ENCODE measurements around the gene SLC8A1. TPM values are rescaled to one million over a fixed set of nuclear protein-coding genes. Genes with fewer than 3 reads are reported as not detected.

The SLC8A1 gene
- total RNA-seq, 1 donor from 2014 or later: 9.6 TPM

DNA sequence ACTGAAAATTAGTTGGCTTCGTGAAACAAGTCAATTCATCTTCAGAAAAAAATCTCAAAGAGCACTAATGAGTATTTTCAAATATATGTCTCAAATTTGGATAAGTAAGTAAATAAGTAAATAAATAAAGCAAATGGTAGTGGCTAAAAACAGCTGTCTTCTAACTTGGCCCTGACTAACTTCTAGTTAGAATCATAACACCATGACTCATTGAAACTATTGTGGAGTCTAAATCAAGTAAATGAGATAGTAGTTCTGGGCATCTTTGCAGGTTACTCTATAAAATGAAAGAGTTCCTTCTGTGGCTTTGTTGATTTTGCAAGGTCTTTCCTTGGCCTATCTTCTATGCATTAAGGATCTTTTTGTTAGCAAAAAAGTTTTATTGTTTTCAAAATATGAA is 110.7 kb downstream of the SLC8A1 start:
- Mint-ChIP-seq H3K36me3 (no peaks in the 10 kb centered on the region), H3K4me1 (peaks cover 3% of the 10 kb centered on the region), H3K27ac (no peak overlapping the region), H3K9me3 (no peaks in the 10 kb centered on the region), H3K27me3 (ENCODE audit: insufficient read depth, low read depth) (no peaks in the 10 kb centered on the region), H3K4me3 (no peak overlapping the region)
- no peak for DNase-seq (ENCODE audit: low spot score)
- H3K4me2 ChIP-seq: no peak overlapping the region
- H2AFZ ChIP-seq (replicated peaks): no peak overlapping the region
- no peak overlapping the region for H3K4me3 ChIP-seq
- TF ChIP-seq, protein P1, sequence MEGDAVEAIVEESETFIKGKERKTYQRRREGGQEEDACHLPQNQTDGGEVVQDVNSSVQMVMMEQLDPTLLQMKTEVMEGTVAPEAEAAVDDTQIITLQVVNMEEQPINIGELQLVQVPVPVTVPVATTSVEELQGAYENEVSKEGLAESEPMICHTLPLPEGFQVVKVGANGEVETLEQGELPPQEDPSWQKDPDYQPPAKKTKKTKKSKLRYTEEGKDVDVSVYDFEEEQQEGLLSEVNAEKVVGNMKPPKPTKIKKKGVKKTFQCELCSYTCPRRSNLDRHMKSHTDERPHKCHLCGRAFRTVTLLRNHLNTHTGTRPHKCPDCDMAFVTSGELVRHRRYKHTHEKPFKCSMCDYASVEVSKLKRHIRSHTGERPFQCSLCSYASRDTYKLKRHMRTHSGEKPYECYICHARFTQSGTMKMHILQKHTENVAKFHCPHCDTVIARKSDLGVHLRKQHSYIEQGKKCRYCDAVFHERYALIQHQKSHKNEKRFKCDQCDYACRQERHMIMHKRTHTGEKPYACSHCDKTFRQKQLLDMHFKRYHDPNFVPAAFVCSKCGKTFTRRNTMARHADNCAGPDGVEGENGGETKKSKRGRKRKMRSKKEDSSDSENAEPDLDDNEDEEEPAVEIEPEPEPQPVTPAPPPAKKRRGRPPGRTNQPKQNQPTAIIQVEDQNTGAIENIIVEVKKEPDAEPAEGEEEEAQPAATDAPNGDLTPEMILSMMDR (IDR thresholded peaks at IDR 0.05): no peak
- TF ChIP-seq EZH2phosphoT487 (IDR thresholded peaks at IDR 0.05): no peak
- TF ChIP-seq EZH2 (IDR thresholded peaks at IDR 0.05): no peak
- H3K4me1 ChIP-seq: no peaks in the 10 kb centered on the region
- no peak overlapping the region for H3K9ac ChIP-seq
- H3F3A ChIP-seq (ENCODE audit: low read depth): no peaks in the 10 kb centered on the region
- no peaks in the 10 kb centered on the region for H4K20me1 ChIP-seq (ENCODE audit: low read depth)
- no peaks in the 10 kb centered on the region for H3K27me3 ChIP-seq
- no peak overlapping the region for H3K27ac ChIP-seq
- H3K79me2 ChIP-seq (ENCODE audit: low read depth): no peaks in the 10 kb centered on the region
- H3K36me3 ChIP-seq: no peaks in the 10 kb centered on the region
- H3K9me3 ChIP-seq (ENCODE audit: low read depth): no peaks in the 10 kb centered on the region

DNA sequence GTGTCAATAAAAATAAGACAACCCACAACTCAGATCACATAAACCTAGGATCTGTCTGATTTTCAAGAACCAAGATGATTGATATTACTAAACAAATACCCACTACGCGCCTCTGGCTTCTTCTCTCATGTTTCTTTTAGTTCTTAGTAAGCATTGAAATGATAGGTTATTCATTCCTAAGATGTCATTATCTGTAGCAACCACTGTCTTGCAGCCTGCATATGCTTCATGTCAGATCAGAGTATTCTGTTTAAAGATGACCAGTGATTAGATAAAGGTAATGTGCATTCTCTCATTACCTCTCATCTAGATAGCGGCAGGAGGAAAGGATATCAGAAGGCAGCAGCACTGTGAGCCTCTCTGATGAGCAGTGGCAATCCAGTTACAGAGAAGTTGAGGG is 112.9 kb downstream of the SLC8A1 start:
- no peak overlapping the region for H3K4me3 Mint-ChIP-seq

DNA sequence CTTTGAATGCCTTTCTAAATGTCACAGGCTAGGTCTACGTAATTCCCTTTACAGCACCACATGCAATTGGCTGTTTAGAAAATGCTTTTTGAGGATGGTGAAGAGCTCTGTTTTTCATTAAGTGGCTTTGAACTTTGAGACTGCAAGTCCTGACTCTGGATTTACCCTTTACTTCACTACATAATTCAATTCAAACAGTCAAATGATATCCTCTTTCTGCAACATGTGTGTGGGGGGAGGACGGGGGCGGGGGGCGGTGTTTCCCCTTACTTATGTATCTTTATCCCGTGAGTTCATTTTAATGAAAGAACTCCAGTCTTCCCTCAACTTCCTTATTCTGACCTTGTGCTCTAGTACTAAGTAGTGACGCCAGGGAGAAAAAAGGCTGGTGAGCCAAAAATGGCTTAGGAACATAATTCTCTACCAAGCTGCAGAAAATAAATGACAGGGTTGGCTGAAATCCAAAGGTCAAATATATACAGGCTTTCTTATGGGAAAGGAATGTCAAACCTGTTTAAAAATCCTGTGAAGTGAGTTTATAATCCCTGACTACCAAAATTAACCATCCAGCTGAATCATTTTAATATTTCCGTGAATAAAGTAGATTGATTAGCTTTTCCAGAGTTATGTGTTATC is 119.6 kb downstream of the SLC8A1 start:
- Histone ChIP-seq H3K27ac (no peak overlapping the region), H4K20me1 (ENCODE audit: low read depth) (no peaks in the 10 kb centered on the region), H3K4me3 (no peak overlapping the region), H3K36me3 (no peaks in the 10 kb centered on the region), H3K4me2 (no peak overlapping the region), H3K79me2 (ENCODE audit: low read depth) (no peaks in the 10 kb centered on the region), H3F3A (ENCODE audit: low read depth) (no peaks in the 10 kb centered on the region), H3K9ac (no peak overlapping the region), H3K27me3 (no peaks in the 10 kb centered on the region), H3K9me3 (ENCODE audit: low read depth) (no peaks in the 10 kb centered on the region), H3K4me1 (no peaks in the 10 kb centered on the region), H2AFZ (replicated peaks) (no peak overlapping the region)
- H3K4me3 Mint-ChIP-seq: no peak overlapping the region
- no peaks in the 10 kb centered on the region for H3K36me3 Mint-ChIP-seq
- H3K27me3 Mint-ChIP-seq (ENCODE audit: insufficient read depth, low read depth): no peaks in the 10 kb centered on the region
- no peak overlapping the region for H3K27ac Mint-ChIP-seq
- H3K4me1 Mint-ChIP-seq: peaks cover 7% of the 10 kb centered on the region
- no peak for TF ChIP-seq EZH2 (IDR thresholded peaks at IDR 0.05)
- no peak for TF ChIP-seq EZH2phosphoT487 (IDR thresholded peaks at IDR 0.05)
- TF ChIP-seq, protein P1 (IDR thresholded peaks at IDR 0.05): no peak
- H3K9me3 Mint-ChIP-seq: no peaks in the 10 kb centered on the region
- no peak for DNase-seq (ENCODE audit: low spot score)

More for the DNA sequence above, 112.9 kb downstream of the SLC8A1 start:
- H3K4me1 Mint-ChIP-seq: no peaks in the 10 kb centered on the region
- TF ChIP-seq EZH2phosphoT487 (IDR thresholded peaks at IDR 0.05) (no peak), EZH2 (IDR thresholded peaks at IDR 0.05) (no peak)
- TF ChIP-seq, protein P1 (IDR thresholded peaks at IDR 0.05): no peak
- H3K27ac Mint-ChIP-seq: no peak overlapping the region
- no peak overlapping the region for H2AFZ ChIP-seq (replicated peaks)
- no peak overlapping the region for H3K4me3 ChIP-seq
- no peaks in the 10 kb centered on the region for H3F3A ChIP-seq (ENCODE audit: low read depth)
- no peak for DNase-seq (ENCODE audit: low spot score)
- H3K27me3 Mint-ChIP-seq (ENCODE audit: insufficient read depth, low read depth): no peaks in the 10 kb centered on the region
- no peak overlapping the region for H3K27ac ChIP-seq
- H3K9ac ChIP-seq: no peak overlapping the region
- no peaks in the 10 kb centered on the region for H3K9me3 ChIP-seq (ENCODE audit: low read depth)
- H3K9me3 Mint-ChIP-seq: no peaks in the 10 kb centered on the region
- no peaks in the 10 kb centered on the region for H3K4me1 ChIP-seq
- H3K27me3 ChIP-seq: no peaks in the 10 kb centered on the region
- H4K20me1 ChIP-seq (ENCODE audit: low read depth): no peaks in the 10 kb centered on the region
- no peaks in the 10 kb centered on the region for H3K36me3 Mint-ChIP-seq
- no peaks in the 10 kb centered on the region for H3K79me2 ChIP-seq (ENCODE audit: low read depth)
- H3K4me2 ChIP-seq: no peak overlapping the region
- no peaks in the 10 kb centered on the region for H3K36me3 ChIP-seq

Measured in neural progenitor cell (in vitro differentiated cells).